Regular cardiac myocyte (primary cell): ENCODE data around the gene MOCS2. TPM values are rescaled to one million over a fixed set of nuclear protein-coding genes. Genes with fewer than 3 reads are reported as not detected.

Experiments
- total RNA-seq: library from RNA; depleted of rRNA; stranded (reverse); fragments of >200 nt; gene quantifications from 2 replicates; pipeline ENCODE4 v1.2.3, GENCODE V29; 2014

The MOCS2 gene, protein sequence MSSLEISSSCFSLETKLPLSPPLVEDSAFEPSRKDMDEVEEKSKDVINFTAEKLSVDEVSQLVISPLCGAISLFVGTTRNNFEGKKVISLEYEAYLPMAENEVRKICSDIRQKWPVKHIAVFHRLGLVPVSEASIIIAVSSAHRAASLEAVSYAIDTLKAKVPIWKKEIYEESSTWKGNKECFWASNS
- total RNA-seq: 43.4 and 45.8 TPM in 2 replicates

GRCh38 chr5:53109443-53110127 lies at the start of gene MOCS2:
TSS of gene MOCS2 (minus strand) at chr5:53109757. CDS start at chr5:53107174, 2,583 bp downstream.

Other genes with a start within 250 kb of the MOCS2 start
- 71.9 and 121 TPM in 2 replicates for gene ITGA2, start 120.4 kb downstream of the MOCS2 start, total RNA-seq